GM21528 (cell line): Measurements from ENCODE around the gene PRKAR1B.

Experiments
- ATAC-seq: cut with Tn5 transposase; IDR thresholded peaks from one replicate; pipeline ENCODE4 v1.9.1; 2021; ENCODE audit warnings: mild to moderate bottlenecking, moderate library complexity; ENCODE audit not compliant: unreplicated experiment, low FRiP score

PRKAR1B gene

DNA sequence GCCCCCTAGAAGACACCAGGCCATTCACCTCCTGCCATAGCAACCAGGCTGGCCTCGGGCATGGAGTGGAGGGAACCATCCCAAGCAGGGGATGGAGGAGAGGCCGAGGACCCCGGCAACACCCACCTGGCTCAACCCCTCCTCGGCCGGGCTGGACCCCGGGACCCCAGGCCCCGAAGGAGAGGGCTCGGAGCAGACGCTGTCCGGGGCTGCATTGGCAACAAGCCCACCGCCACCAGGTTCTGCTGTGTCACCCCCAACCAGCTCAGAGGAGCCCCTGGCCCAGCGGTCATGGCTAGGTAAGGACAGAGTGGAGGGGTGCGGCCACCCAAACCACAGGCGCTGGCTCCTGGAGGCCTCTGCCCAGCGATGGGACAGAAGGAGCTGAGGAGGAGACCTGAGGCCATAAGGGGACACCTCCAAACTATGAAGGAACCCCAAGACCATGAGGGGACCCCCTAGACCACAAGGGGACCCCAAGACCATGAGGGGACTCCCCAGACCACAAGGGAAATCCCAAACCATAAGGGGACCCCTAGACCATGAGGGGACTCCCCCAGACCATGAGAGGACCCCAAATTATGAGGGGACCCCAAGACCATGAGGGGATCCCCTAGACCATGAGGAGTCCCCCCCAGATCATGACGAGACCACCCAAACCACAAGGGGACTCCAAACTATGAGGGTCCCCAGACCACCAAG, 132.7 kb downstream of the PRKAR1B start:
- ATAC-seq, result no peak

DNA sequence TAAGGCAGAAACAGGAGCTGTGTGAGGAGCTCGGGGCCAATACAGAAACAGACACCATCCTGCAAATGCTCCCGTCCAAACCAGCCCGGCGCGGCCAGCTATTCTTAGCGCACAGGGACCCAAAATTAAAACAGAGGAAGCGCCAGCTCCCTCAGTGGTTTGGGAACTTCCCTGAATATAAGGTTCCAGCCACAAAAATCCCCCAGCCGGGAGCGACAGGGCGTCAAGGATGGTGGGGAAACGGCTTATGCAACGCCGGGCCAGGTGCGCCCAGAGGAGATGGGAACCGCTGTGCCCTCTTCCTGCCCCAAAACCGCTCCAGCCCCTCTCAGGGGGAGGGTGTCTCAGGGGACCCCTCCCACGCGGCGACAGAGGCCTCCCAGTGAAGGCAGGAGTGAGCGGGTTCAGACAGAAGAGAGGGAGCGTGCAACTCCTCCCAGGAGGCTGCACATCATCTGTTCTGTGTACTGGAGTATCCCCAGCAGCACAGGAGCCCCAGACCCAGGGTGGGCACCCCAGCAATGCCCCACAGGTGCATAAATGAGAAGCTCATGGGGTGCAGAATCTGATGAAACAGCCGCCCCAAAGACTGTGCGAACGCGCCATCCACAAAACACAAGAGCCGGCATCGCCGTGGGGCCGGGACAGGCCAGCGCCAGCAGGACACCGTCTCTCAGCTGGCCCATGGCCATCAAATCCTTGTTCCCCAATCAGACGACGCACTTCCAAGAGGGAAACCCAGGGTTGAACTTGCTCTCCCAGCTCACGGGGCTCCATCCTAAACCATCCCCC, 133.6 kb downstream of the PRKAR1B start:
- ATAC-seq, result no peak

DNA sequence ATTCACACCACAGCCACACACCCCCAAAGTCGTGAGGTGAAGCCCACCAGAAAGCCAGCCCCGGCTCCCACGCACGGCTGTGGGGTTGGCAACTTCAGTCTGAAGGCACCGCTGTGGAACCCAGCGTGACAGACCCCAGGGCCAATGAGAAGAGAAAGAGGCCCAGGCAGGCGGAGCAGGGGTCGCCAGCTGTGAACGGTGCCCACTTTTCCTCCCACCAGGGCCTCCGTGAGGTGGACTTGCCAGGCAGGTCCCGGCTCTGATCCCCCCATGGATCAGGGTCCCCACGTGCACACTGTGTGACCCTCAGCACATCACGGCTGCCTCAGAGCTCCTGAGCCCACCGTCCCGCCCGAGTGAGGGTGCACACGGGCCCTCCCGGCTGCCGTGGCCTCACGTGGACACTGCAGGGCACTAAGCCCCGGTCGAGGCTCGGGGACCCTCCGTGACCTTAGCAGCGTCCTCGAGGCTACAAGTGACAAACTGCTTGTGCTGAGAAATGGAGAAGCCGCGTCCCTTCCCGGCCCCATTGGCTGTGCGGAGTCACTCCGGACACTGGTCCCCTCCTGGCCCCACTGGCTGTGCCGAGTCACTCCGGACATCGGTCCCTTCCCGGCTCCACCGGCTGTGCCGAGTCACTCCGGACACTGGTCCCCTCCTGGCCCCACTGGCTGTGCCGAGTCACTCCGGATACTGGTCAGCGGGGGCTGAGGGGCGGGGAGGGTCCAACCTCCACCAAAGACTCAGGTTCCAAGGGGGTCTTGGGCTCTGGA, 135.0 kb downstream of the PRKAR1B start:
- ATAC-seq, result no peak

DNA sequence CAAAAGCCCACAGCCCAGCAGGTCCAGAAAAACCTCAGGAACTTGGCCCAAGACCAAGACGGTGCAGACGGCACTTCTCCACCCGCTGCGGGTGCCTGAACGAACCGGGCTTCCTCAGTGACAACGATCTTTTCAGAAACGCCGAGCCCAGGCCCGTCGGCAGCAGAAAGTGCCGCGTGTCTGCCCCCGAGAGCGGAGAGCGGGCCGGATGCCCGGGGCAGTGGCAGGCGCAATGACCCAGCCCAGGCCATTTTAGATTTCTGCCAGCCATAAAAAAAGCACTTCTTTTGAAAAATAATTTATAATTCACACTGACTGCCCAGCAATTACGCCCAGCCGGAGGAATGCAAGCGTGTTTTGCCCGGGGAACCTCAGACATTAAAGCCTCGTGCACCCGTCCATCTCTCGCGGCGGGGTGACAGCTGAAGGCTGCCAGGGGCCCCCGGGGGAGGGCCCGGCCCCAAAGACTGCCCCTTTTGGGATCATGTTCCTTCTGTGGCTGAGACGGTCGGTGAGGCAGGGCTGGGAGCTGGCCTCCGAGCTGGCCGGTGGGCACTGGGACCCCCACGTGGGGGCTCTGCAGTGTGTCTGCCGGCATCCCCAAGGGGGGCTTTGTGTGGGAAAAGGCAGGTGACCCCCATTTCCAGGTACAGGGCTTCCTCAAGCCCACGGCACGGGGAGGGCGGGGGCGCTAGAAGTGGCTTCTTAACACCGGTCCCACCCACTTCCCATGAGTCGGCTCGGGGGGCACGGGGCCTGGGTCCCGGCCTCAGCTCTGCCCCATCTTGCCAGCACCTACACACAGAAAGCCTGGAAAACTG, 136.1 kb downstream of the PRKAR1B start:
- ATAC-seq, result no peak

DNA sequence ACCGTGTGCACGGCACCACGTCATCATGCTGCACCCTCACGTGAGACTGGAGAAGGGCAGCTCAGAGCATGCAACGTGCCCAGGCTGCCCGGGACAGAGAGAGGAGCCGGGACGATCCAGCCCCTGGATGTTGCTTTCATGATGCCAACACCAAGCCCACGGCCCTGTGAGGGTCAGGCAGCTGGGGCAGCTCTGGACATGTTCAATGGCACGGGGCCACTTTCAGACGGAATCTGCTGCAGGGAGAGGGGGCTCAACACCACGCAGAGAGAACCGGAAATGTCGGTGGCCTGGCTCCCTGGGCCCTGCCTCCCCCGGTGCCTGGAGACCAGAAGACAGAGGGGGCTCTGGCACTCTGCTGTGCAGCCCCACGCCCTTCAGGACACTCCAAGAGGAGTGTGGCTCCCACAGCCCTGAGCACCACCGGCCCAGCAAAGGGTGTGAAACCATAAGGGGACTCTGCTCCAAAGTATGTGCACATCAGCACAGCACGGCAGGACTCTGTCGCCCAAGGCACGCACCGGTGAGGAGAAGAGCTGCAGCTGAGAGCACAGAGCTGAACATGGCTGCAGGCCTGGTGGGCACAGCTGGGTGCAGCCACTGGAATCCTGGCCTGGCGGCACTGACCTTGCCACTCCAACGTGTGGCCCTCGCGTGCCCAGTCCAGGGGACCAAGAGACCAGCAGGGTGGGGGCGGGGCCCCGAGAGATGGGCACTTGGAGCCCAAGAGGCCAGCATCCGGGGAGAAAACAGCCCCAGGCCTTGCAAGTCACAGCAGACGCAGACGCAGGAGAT, 137.1 kb downstream of the PRKAR1B start:
- ATAC-seq, result no peak

DNA sequence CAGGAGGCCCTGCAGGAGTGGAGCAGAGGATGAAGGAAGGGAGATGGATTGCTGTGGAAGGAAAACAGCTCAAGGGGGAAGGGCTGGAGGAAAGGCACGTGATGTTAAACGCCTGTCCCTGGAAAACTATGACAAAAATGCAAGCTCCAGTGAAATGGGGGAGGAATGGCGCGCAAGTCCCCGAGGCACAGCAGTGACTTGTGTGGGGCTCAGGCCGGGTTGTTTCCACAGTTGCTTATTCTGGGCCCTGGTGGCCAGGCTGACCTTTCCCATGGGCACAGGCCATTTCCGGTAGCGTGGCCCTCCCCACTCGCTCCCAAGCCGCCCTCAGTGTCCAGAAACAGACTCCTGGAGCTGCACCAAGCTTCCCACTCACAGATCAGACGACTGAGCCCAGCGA, 139.3 kb downstream of the PRKAR1B start:
- ATAC-seq, result no peak

DNA sequence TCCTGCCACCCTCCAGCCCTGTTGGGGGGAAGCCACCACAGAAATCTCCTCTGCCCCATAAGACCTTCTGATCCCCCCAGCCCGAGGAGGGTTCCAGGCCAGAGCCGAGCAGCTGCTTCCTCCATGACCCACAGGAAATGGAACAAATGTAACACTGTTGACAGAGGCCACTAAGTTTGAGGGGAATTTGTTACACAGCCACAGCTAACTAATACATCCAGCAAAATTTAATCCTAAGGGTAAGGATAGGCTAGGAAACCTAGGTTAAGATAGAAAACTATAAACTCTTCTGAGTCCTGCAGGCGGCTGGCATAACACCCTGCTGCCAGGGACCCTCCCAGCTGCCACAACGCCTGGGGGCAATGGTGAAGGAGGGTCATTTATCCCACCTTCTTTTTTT, 140.6 kb downstream of the PRKAR1B start:
- no peak for ATAC-seq

DNA sequence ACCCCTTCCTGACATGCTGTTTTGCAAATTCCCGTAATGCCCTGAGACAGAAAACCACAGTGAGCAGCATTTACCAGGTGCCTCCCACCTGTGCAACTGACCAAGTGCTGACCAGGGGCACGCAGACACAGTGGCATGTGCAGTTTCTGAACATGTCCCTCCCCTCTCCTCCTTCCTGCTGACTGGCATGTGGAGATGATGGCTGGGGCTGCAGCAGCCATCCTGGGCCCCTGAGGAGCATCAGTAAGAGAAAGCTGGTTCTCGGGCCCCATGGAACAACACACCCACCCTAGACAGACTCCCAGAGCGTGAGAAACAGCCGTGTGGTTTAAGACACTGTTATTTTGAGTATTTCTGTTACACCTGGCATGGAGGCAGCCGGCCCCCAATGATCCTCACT, 141.2 kb downstream of the PRKAR1B start:
- ATAC-seq, result no peak

DNA sequence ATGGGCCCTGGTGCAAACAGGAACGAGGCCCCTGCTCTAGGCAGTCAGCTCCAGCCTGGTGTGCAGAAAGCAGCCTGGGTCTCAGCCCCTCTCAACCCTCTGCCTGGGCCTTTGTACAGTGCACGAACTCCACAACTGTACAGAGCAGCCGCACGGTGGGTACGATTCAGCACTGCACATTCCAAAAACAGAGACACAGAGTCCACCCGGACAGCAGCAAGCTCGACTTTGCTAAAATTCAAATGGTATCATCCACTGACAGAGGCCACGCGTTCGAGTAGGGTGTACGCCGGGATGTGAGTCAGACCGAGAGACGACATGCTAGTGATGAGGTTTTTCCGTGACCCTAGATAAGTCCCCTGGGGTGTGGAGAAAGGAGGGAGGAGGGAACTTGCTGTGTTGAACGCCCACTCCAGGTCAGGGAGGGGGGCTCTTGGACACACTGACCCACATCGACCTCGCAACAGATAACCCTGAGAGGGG, 141.8 kb downstream of the PRKAR1B start:
- ATAC-seq, result no peak

DNA sequence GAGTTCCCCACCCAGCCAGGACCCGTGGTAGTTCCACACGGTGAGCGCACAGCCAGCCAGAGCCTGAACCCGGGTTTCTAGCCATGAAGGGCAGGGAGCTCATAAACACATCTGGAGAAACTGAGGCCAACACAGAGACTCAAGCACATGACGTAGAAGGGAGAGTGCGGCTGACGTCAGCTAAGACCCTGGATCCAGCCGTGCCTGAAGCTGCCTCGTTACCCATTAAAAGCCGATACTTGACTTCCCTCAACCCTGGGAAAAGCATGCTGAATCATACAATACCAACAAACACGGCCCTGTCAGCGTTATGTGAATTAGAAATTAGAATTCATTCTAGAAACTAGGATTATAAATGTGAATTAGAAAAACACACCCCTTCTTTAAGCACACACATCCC, 142.3 kb downstream of the PRKAR1B start:
- no peak for ATAC-seq

DNA sequence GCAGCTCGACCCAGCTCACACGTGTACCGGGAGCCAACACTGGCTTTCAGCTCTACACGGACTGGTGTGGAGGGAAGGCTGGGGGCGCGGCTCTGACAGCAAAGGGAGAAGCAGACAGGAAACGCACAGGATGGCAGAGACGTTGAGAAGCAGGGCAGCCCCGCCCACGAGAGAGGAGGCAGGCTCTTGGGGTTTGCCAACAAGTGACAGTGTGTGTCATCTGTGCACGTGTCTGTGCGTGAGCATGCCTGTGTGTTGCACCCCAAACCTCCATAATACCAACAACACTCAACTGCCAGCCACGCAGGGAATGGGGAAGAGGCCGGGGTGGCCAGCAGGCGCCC, 143.0 kb downstream of the PRKAR1B start:
- ATAC-seq, result no peak

DNA sequence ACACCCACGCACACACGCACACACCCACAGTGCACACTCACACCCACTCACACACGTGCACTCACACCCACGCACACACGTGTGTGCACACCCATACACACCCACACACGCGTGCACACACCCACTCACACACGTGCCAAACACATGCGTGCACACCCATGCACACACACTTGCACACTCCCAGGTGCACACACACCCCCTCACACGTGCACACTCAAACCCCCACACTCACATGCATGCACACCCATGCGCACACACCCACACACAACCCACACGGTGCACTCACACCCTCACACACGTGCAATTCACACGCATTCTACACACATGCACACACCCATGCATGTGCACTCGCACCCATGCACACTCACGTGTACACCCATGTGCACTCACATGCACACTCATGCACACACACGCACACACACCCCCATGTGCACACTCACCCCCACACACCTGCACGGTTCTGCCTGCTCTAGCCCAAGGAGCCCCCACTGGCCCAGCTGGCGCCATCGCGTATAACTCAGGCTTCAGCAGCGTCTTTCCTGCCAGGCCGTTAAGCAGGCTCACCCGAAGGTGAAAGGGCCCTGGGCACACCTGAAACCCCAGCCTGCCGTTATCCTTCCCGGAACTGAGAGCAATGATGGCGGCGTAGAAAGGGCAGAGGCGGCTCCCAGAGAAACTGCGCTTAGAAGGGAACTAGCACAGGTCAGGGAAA, 143.5 kb downstream of the PRKAR1B start:
- ATAC-seq, result no peak

DNA sequence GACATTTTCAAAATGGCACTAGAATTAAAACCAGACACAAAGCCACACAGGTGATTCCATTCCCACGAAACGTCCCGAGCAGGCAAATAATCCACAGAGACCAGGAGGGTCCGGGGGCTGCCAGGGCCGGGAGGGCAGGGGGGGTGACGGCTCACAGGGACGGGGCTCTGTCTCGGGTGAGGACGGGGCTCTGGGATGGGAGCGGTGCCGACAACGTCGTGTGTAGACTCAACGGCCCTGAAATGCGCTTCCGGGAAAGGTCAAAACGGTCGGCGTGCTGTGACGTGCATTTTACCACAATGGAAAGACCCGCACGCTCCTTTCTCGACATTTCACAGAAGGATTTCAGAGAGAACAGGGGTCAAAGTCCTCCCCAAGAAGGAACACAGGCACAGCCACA, 144.2 kb downstream of the PRKAR1B start:
- ATAC-seq, result no peak

DNA sequence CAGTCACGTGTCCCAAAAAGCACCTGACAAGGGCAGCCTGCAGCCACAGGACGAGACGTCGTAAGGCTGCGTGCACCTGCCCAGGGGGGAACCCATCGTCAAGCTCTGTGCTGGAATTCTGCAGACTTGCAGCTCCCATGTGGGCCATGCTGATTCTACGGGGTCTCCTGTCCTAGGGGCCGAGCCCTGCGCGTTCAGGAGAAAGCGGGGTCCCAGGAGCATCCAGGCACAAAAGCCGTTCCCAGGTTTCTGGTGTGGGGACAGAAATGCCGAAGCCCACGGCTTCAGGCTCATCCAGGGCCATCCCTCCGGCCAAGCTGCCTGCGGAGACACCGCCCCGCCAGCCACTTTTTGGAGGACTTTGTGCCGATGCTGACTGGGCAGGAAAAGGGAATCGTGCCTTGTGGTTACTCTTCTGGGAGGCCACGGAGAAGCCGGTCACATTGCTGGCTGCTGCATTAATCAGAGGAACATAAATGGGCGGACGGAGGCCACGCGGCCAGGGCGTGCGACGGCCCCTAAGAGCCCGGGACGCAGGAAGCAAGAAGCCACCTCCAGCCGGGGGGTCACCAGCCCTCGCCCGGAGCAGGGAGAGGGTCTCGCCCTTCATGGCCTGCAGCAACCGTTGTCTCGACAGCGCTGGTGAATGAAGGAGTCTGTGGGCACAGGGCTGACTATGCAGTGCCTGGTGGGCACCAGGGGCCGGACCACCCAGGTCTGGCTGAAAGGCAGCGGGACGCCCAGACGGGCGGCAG, 144.8 kb downstream of the PRKAR1B start:
- no peak for ATAC-seq

DNA sequence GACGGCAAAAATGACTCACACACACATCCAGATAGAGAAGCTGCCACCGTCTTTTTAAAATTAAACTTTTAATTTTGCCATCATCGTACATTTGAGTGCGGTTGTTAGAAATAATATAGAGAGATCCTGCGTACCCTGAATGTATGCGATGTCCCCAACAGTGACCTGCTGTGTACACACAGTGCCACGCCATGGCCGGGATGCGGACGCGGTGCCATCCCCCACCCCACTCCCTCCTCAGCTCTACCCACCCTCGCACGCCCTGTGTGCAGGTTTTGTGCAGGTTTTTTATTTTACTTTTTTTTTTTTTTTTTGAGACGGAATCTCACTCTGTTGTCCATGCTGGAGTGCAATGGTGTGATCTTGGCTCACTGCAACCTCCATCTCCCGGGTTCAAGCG, 148.7 kb downstream of the PRKAR1B start:
- ATAC-seq, result no peak

DNA sequence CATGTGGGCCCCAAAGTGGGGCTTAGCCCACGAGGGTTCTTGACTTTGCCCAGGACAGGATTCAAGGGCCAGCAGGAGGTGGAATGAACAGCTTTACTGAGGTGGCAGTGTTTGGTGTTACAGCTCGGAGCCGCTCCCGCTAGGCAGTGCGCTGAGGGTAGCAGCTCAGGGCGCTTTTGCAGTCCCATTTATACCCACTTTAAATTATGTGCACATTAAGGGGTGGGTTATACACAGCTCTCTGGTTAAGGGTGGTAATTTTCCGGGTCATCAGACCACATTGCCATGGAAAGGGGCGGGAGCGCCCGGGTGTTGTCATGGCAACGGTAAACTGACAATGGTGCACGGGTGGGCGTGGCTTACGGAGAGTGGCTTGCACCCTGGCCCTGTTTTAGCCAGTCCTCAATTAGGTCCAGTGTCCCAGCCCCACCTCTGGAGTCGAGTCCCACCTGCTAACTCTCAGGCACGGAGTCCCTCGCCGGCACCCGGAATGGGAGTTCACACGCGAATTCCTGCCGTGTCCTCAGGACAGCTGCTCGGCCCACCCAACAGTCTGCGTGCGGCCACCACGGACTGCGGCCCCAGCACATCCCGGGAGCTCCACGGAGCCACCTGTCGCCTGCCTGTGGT, 149.2 kb downstream of the PRKAR1B start:
- no peak for ATAC-seq

DNA sequence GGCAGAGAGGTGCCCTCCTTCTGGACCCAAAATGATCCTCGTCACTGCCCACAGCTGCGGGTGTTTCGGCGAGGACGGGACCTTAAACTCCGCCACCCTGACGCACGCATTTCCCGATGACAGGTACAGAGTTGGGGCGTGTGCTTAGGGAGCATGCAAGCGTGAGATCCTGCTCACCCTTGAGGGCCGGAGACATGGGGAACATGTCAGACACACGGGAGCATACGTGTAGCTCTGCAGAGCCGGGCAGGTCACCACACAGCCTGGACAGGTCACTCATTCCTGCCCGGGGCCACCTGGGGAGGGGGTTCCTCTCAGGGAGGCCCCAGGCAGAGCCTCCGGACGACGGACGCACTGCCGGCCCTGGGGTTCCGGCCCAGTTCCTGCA, 149.8 kb downstream of the PRKAR1B start:
- no peak for ATAC-seq
